HepG2 (cell line): ENCODE results near the gene COPA.

ENCODE experiments used
- FOXP1 ChIP-seq, 2 experiments: fragments of 450-650 bp in 1 of 2; IDR thresholded peaks; 2 replicates each; pipeline ENCODE4 v1.6.1; 2017 to 2018; ENCODE audit warnings: antibody characterized with exemption in 1 of 2
- MAZ ChIP-seq, 2 experiments: sonication (generic) in 1 of 2; formaldehyde crosslinking in 1 of 2; IDR thresholded peaks; 2 replicates each; pipeline versions ENCODE4 v1.5.0 to v1.6.1; 2012 to 2020; ENCODE audit warnings: low read depth in 2 of 2, mild to moderate bottlenecking in 2 of 2, borderline replicate concordance in 1 of 2, improper control_type of control experiment in 1 of 2, low read length in 1 of 2, missing genetic modification reagents in 1 of 2, moderate library complexity in 1 of 2
- POLR2A ChIP-seq, 2 experiments: IDR thresholded peaks; 2 replicates each; pipeline ENCODE4 v1.6.1; 2011; ENCODE audit warnings: low read depth in 2 of 2, low read length in 2 of 2, mild to moderate bottlenecking in 1 of 2, moderate library complexity in 1 of 2; ENCODE audit not compliant: insufficient read depth in 1 of 2
- POLR2AphosphoS5 ChIP-seq: IDR thresholded peaks from 2 replicates; pipeline ENCODE4 v1.6.1; 2012; ENCODE audit warnings: low read depth, low read length
- ZNF232 ChIP-seq: sonication (generic); formaldehyde crosslinking; IDR thresholded peaks from 2 replicates; pipeline ENCODE4 v1.4.0; 2020; ENCODE audit warnings: missing genetic modification reagents, borderline replicate concordance
- TF ChIP-seq, protein P1 (sequence below): sonication (generic); formaldehyde crosslinking; IDR thresholded peaks from 2 replicates; pipeline ENCODE4 v1.5.0; 2020; ENCODE audit warnings: mild to moderate bottlenecking, missing genetic modification reagents, moderate library complexity
- TF ChIP-seq, protein P2 (sequence below): IDR thresholded peaks from 2 replicates; pipeline ENCODE4 v1.6.1; 2012; ENCODE audit warnings: inconsistent platforms
- TF ChIP-seq, protein P3 (sequence below): sonication (generic); formaldehyde crosslinking; IDR thresholded peaks from 2 replicates; pipeline ENCODE4 v1.8.1; 2023; ENCODE audit warnings: mild to moderate bottlenecking, missing genetic modification reagents

DNA sequence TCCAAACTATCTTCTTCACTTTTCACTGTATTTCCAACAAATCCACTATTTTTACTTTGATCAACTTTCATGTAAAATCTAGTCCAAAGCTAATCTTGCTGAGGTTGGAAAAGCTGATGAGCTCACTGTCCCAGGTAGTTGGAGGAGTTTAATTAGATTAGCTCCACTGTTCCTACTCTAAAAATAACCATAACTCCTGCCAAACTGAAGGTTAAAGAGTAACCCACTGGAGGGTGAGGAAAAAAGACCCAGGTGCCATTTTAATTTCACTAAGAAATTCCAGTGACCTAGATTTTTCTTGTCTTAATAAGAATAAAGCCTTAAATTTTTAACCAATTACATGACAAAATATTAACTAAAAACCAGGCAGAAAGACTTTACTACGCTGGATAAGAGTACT is 96.0 kb downstream of the COPA start:
- no peak for TF ChIP-seq ZNF232
- TF ChIP-seq, protein P1, sequence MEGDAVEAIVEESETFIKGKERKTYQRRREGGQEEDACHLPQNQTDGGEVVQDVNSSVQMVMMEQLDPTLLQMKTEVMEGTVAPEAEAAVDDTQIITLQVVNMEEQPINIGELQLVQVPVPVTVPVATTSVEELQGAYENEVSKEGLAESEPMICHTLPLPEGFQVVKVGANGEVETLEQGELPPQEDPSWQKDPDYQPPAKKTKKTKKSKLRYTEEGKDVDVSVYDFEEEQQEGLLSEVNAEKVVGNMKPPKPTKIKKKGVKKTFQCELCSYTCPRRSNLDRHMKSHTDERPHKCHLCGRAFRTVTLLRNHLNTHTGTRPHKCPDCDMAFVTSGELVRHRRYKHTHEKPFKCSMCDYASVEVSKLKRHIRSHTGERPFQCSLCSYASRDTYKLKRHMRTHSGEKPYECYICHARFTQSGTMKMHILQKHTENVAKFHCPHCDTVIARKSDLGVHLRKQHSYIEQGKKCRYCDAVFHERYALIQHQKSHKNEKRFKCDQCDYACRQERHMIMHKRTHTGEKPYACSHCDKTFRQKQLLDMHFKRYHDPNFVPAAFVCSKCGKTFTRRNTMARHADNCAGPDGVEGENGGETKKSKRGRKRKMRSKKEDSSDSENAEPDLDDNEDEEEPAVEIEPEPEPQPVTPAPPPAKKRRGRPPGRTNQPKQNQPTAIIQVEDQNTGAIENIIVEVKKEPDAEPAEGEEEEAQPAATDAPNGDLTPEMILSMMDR (CRISPR knock-in tag) = no peak
- TF ChIP-seq, protein P2, sequence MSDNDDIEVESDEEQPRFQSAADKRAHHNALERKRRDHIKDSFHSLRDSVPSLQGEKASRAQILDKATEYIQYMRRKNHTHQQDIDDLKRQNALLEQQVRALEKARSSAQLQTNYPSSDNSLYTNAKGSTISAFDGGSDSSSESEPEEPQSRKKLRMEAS = no peak
- no peak for TF ChIP-seq POLR2A (IDR thresholded peaks at IDR 0.05; ENCODE audit: insufficient read depth in 1 of 2, low read depth in 2 of 2, low read length in 2 of 2)
- TF ChIP-seq, protein P3, sequence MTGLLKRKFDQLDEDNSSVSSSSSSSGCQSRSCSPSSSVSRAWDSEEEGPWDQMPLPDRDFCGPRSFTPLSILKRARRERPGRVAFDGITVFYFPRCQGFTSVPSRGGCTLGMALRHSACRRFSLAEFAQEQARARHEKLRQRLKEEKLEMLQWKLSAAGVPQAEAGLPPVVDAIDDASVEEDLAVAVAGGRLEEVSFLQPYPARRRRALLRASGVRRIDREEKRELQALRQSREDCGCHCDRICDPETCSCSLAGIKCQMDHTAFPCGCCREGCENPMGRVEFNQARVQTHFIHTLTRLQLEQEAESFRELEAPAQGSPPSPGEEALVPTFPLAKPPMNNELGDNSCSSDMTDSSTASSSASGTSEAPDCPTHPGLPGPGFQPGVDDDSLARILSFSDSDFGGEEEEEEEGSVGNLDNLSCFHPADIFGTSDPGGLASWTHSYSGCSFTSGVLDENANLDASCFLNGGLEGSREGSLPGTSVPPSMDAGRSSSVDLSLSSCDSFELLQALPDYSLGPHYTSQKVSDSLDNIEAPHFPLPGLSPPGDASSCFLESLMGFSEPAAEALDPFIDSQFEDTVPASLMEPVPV (CRISPR knock-in tag) = no peak
- no peak for TF ChIP-seq POLR2AphosphoS5
- TF ChIP-seq FOXP1 (IDR thresholded peaks at IDR 0.05) = no peak
- no peak for TF ChIP-seq FOXP1 (CRISPR knock-in tag; IDR thresholded peaks at IDR 0.05)
- no peak for TF ChIP-seq MAZ (IDR thresholded peaks at IDR 0.05; ENCODE audit: borderline replicate concordance, low read depth, low read length)
- no peak for TF ChIP-seq MAZ (CRISPR knock-in tag; IDR thresholded peaks at IDR 0.05; ENCODE audit: low read depth)
